ENCODE results near the gene C16orf86.

The C16orf86 gene

GRCh38 chr16:67641779-67642708 is 24.6 kb upstream of the C16orf86 start:
- 88% methylated on average over 10 of the region's 10 CpGs for whole genome bisulfite sequencing (ENCODE audit: insufficient coverage)

DNA sequence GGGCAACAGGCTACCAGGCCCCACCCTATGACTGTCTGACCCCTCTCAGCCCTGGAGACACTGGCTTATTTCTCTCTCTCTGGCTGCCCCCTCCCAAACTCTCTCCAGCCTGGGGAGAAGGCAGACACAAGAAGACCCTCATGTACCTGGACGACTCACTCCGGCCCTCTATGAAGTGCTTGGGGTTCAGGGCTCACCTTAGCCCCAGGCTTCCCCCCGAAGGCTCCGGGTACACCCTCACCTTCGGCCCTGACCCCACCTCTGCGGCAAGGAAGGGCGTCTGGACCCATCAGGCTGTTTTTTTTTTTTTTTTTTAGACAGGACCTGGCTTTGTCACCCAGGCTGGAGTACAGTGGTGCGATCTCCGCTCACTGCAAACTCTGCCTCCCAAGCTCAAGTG is 22.6 kb upstream of the C16orf86 start:
- no peaks in the 10 kb centered on the region for H3K27me3 ChIP-seq (replicated peaks in 2 of 5; ENCODE audit: control insufficient read depth in 4 of 5, insufficient read depth in 5 of 5, low read length in 4 of 5)
- H3K36me3 ChIP-seq (ENCODE audit: control insufficient read depth in 4 of 4, insufficient read depth in 4 of 4, low read length in 3 of 4), result peaks cover 0 to 32% (median 24%) of the 10 kb centered on the region in 4 experiments
- peak overlapping the region in 2 of 7 experiments; percentile 71 to 80 for H3K4me3 ChIP-seq (ENCODE audit: control insufficient read depth in 1 of 7, extremely low read depth in 1 of 7, insufficient read depth in 4 of 7, low read depth in 2 of 7, low read length in 6 of 7)
- no peak for DNase-seq
- no peaks in the 10 kb centered on the region for H3K9me3 ChIP-seq (ENCODE audit: control extremely low read depth in 1 of 5, control insufficient read depth in 4 of 5, insufficient read depth in 2 of 5, low read depth in 1 of 5, low read length in 4 of 5)
- H3K27ac ChIP-seq (ENCODE audit: insufficient read depth in 1 of 2, low read depth in 1 of 2, low read length in 2 of 2, poor library complexity in 1 of 2, severe bottlenecking in 2 of 2), result peak overlapping the region in 1 of 2 experiments; percentile 81
- ChIA-PET CTCF (interaction anchor here (0.7 to 12.2 kb wide), 19 partner anchors 11 to 163 kb away, joined by 3 to 113 read pairs (median 8); partner anchors contain the start of genes ACD, C16orf86, CTCF and ENKD1), POLR2A (interaction anchor here (3.1 kb wide), 1 partner anchor 97 kb away, joined by 13 read pairs; no protein-coding TSS in a partner anchor)
- peaks cover 0 to 22% (median 18%) of the 10 kb centered on the region in 4 experiments for H3K4me1 ChIP-seq (ENCODE audit: control extremely low read depth in 1 of 4, control insufficient read depth in 4 of 4, insufficient read depth in 4 of 4, low read length in 3 of 4)
- 95% methylated on average over 9 of the region's 9 CpGs for WGBS (ENCODE audit: insufficient coverage)

More at GRCh38 chr16:67641779-67642708, 24.6 kb upstream of the C16orf86 start:
- POLR2A ChIA-PET, result interaction anchor here (1.1 kb wide), 1 partner anchor 94 kb away, joined by 4 read pairs; no protein-coding TSS in a partner anchor
- Histone ChIP-seq H3K4me3 (ENCODE audit: control insufficient read depth in 1 of 7, extremely low read depth in 1 of 7, insufficient read depth in 4 of 7, low read depth in 2 of 7, low read length in 6 of 7) (no peak overlapping the region), H3K27me3 (replicated peaks in 2 of 5; ENCODE audit: control insufficient read depth in 4 of 5, insufficient read depth in 5 of 5, low read length in 4 of 5) (no peaks in the 10 kb centered on the region), H3K9me3 (ENCODE audit: control extremely low read depth in 1 of 5, control insufficient read depth in 4 of 5, insufficient read depth in 2 of 5, low read depth in 1 of 5, low read length in 4 of 5) (no peaks in the 10 kb centered on the region), H3K27ac (ENCODE audit: insufficient read depth in 1 of 2, low read depth in 1 of 2, low read length in 2 of 2, poor library complexity in 1 of 2, severe bottlenecking in 2 of 2) (no peak overlapping the region), H3K36me3 (ENCODE audit: control insufficient read depth in 4 of 4, insufficient read depth in 4 of 4, low read length in 3 of 4) (peaks cover 9 to 38% (median 23%) of the 10 kb centered on the region in 4 experiments), H3K4me1 (ENCODE audit: control extremely low read depth in 1 of 4, control insufficient read depth in 4 of 4, insufficient read depth in 4 of 4, low read length in 3 of 4) (peaks cover 0 to 22% (median 18%) of the 10 kb centered on the region in 4 experiments)
- DNase-seq, result no peak
- CTCF ChIA-PET, result interaction anchor here (0.6 to 12.2 kb wide), 12 partner anchors 9 to 148 kb away, joined by 3 to 113 read pairs (median 4); partner anchors contain the start of genes C16orf86, CTCF and ENKD1

GRCh38 chr16:67645397-67646121 is 21.1 kb upstream of the C16orf86 start:
- no peaks in the 10 kb centered on the region for H3K27me3 ChIP-seq (replicated peaks in 2 of 5; ENCODE audit: control insufficient read depth in 4 of 5, insufficient read depth in 5 of 5, low read length in 4 of 5)
- 61% methylated on average over 15 of the region's 15 CpGs for whole genome bisulfite sequencing (ENCODE audit: insufficient coverage)
- POLR2A ChIA-PET, result interaction anchor here (0.7 to 3.1 kb wide), 7 partner anchors 12 to 108 kb away, joined by 3 to 13 read pairs (median 3); partner anchors contain the start of gene ACD

DNA sequence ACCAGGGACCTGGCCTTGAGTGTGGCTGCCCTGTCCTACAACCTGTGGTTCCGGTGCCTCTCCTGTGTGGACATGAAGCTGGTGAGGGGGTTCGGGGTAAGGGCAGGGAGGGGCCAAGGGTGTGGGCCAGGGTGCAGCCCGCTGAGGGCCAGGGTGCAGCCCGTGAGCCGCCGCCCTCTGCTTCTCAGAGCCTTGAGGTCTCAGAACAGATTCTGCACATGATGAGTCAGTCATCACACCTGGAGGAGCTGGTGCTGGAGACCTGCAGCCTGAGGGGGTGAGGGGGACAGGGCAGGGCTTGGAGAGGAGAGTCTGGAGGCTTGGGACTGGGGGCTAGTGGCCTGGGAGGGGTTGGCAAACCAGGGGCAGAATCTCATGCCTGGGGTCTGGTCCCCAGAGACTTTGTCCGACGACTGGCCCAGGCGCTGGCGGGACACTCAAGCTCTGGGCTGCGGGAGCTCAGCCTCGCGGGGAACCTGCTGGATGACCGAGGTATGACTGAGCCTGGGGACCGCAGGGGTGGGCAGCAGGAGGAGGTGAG is 19.4 kb upstream of the C16orf86 start:
- Histone ChIP-seq H3K36me3 (ENCODE audit: control insufficient read depth in 4 of 4, insufficient read depth in 4 of 4, low read length in 3 of 4) (peaks cover 6 to 56% (median 46%) of the 10 kb centered on the region in 4 experiments), H3K27ac (ENCODE audit: insufficient read depth in 1 of 2, low read depth in 1 of 2, low read length in 2 of 2, poor library complexity in 1 of 2, severe bottlenecking in 2 of 2) (peak overlapping the region in 1 of 2 experiments; percentile 5), H3K9me3 (ENCODE audit: control extremely low read depth in 1 of 5, control insufficient read depth in 4 of 5, insufficient read depth in 2 of 5, low read depth in 1 of 5, low read length in 4 of 5) (no peaks in the 10 kb centered on the region), H3K4me1 (ENCODE audit: control extremely low read depth in 1 of 4, control insufficient read depth in 4 of 4, insufficient read depth in 4 of 4, low read length in 3 of 4) (peaks cover 0 to 22% (median 19%) of the 10 kb centered on the region in 4 experiments), H3K4me3 (ENCODE audit: control insufficient read depth in 1 of 7, extremely low read depth in 1 of 7, insufficient read depth in 4 of 7, low read depth in 2 of 7, low read length in 6 of 7) (no peak overlapping the region), H3K27me3 (replicated peaks in 2 of 5; ENCODE audit: control insufficient read depth in 4 of 5, insufficient read depth in 5 of 5, low read length in 4 of 5) (no peaks in the 10 kb centered on the region)
- ChIA-PET CTCF (interaction anchor here (1.4 to 12.2 kb wide), 7 partner anchors 12 to 127 kb away, joined by 5 to 113 read pairs (median 55); partner anchors contain the start of genes ACD, C16orf86, CTCF and ENKD1), POLR2A (interaction anchor here (0.6 kb wide), 2 partner anchors 100 to 171 kb away, joined by 3 to 4 read pairs; no protein-coding TSS in a partner anchor)
- no peak for DNase-seq
- 97% methylated on average over 14 of the region's 15 CpGs for WGBS (ENCODE audit: insufficient coverage)

More at GRCh38 chr16:67645397-67646121, 21.1 kb upstream of the C16orf86 start:
- H3K4me1 ChIP-seq (ENCODE audit: control extremely low read depth in 1 of 4, control insufficient read depth in 4 of 4, insufficient read depth in 4 of 4, low read length in 3 of 4), result peaks cover 0 to 22% (median 19%) of the 10 kb centered on the region in 4 experiments
- peak overlapping the region; percentile 54 to 81 for H3K27ac ChIP-seq (ENCODE audit: insufficient read depth in 1 of 2, low read depth in 1 of 2, low read length in 2 of 2, poor library complexity in 1 of 2, severe bottlenecking in 2 of 2)
- CTCF ChIA-PET, result interaction anchor here (0.7 to 12.2 kb wide), 23 partner anchors 13 to 164 kb away, joined by 3 to 113 read pairs (median 8); partner anchors contain the start of genes ACD, ATP6V0D1, C16orf86 and CTCF
- H3K4me3 ChIP-seq (ENCODE audit: control insufficient read depth in 1 of 7, extremely low read depth in 1 of 7, insufficient read depth in 4 of 7, low read depth in 2 of 7, low read length in 6 of 7), result peak overlapping the region; percentile 38 to 80 (median 61)
- H3K9me3 ChIP-seq (ENCODE audit: control extremely low read depth in 1 of 5, control insufficient read depth in 4 of 5, insufficient read depth in 2 of 5, low read depth in 1 of 5, low read length in 4 of 5), result no peaks in the 10 kb centered on the region
- peak in 2 of 3 donors; percentile 45 to 65 for DNase-seq
- peaks cover 6 to 40% (median 31%) of the 10 kb centered on the region in 4 experiments for H3K36me3 ChIP-seq (ENCODE audit: control insufficient read depth in 4 of 4, insufficient read depth in 4 of 4, low read length in 3 of 4)

DNA sequence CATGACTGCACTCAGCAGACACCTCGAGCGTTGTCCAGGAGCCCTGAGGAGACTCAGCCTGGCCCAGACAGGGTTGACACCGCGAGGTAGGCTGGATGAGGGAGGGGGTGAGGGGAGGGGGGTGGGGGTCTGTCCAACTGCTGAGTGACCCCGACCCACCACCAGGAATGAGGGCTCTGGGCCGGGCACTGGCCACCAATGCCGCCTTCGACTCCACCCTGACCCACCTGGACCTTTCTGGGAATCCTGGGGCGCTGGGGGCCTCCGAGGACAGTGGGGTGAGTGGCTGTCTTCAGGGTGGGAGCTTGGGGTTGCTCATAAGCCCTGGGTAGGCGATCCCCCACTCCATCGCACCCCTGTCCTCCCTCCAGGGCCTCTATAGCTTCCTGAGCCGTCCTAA is 18.9 kb upstream of the C16orf86 start:
- Histone ChIP-seq H3K4me3 (ENCODE audit: control insufficient read depth in 1 of 7, extremely low read depth in 1 of 7, insufficient read depth in 4 of 7, low read depth in 2 of 7, low read length in 6 of 7) (no peak overlapping the region), H3K27me3 (replicated peaks in 2 of 5; ENCODE audit: control insufficient read depth in 4 of 5, insufficient read depth in 5 of 5, low read length in 4 of 5) (no peaks in the 10 kb centered on the region), H3K36me3 (ENCODE audit: control insufficient read depth in 4 of 4, insufficient read depth in 4 of 4, low read length in 3 of 4) (peaks cover 6 to 60% (median 47%) of the 10 kb centered on the region in 4 experiments), H3K27ac (ENCODE audit: insufficient read depth in 1 of 2, low read depth in 1 of 2, low read length in 2 of 2, poor library complexity in 1 of 2, severe bottlenecking in 2 of 2) (no peak overlapping the region), H3K9me3 (ENCODE audit: control extremely low read depth in 1 of 5, control insufficient read depth in 4 of 5, insufficient read depth in 2 of 5, low read depth in 1 of 5, low read length in 4 of 5) (no peaks in the 10 kb centered on the region), H3K4me1 (ENCODE audit: control extremely low read depth in 1 of 4, control insufficient read depth in 4 of 4, insufficient read depth in 4 of 4, low read length in 3 of 4) (peaks cover 0 to 22% (median 19%) of the 10 kb centered on the region in 4 experiments)
- CTCF ChIA-PET, result interaction anchor here (1.4 to 12.2 kb wide), 6 partner anchors 12 to 128 kb away, joined by 5 to 113 read pairs (median 62); partner anchors contain the start of genes ACD, C16orf86, CTCF and ENKD1
- DNase-seq, result no peak
- 94% methylated on average over 9 of the region's 13 CpGs for WGBS (ENCODE audit: insufficient coverage)
- POLR2A ChIA-PET, result interaction anchor here (0.6 kb wide), 2 partner anchors 101 to 171 kb away, joined by 3 to 4 read pairs; no protein-coding TSS in a partner anchor
